H1 (cell line): Measurements from ENCODE around the gene MYCBP2. TPM values are rescaled to one million over a fixed set of nuclear protein-coding genes. Genes with fewer than 3 reads are reported as not detected.
A peak's percentile ranks its signal among the peaks of the same experiment; 100 is the strongest.

Experiments
- CTCF ChIA-PET: fragments of 300-600 bp; sonication (Branson Sonifier 250); formaldehyde crosslinking; loops from one replicate; lab custom pipeline; 2021; ENCODE audit not compliant: partially characterized antibody; lab: Charles Lee
- POLR2A ChIA-PET: fragments of 300-600 bp; sonication (Branson Sonifier 250); formaldehyde crosslinking; loops from one replicate; lab custom pipeline; 2021; ENCODE audit warnings: inconsistent platforms; ENCODE audit not compliant: partially characterized antibody; lab: Charles Lee
- DNase-seq, 2 experiments: peaks; one replicate each; pipeline versions ENCODE4 v3.0.0 to v3.0.0-alpha.2; 2010 to 2022; ENCODE audit warnings: low spot score in 2 of 2, low read depth in 1 of 2, mixed read lengths in 1 of 2
- FAIRE-seq: peaks from 2 replicates; lab custom pipeline; 2011; peaks lifted over from hg19 to GRCh38; lab: Jason Lieb, UNC
- H2AFZ ChIP-seq: 2 replicates; pipeline ENCODE4 v1.8.1; 2012; ENCODE audit warnings: low read length, inconsistent platforms
- H2AK5ac ChIP-seq: 2 replicates; pipeline ENCODE4 v1.6.1; 2013; ENCODE audit warnings: low read depth, low read length
- H2BK120ac ChIP-seq: replicated peaks from 2 replicates; pipeline ENCODE3; 2013; ENCODE audit warnings: low read depth, low read length, inconsistent platforms
- H2BK12ac ChIP-seq: 2 replicates; pipeline ENCODE4 v1.6.1; 2013; ENCODE audit warnings: low read depth, low read length
- H2BK15ac ChIP-seq: 2 replicates; pipeline ENCODE4 v1.6.1; 2013; ENCODE audit warnings: low read length
- H2BK20ac ChIP-seq: 2 replicates; pipeline ENCODE4 v1.6.1; 2013; ENCODE audit warnings: low read length
- H2BK5ac ChIP-seq: 2 replicates; pipeline ENCODE4 v1.6.1; 2013; ENCODE audit warnings: low read depth, low read length
- H3K14ac ChIP-seq: 2 replicates; pipeline ENCODE4 v1.6.1; 2013; ENCODE audit warnings: inconsistent platforms; ENCODE audit not compliant: insufficient read length
- H3K18ac ChIP-seq: 2 replicates; pipeline ENCODE4 v1.6.1; 2013; ENCODE audit warnings: low read length; ENCODE audit errors: extremely low read depth
- H3K23ac ChIP-seq: 2 replicates; pipeline ENCODE4 v1.6.1; 2013; ENCODE audit warnings: inconsistent platforms; ENCODE audit not compliant: insufficient read length
- H3K23me2 ChIP-seq: 2 replicates; pipeline ENCODE4 v1.6.1; 2013; ENCODE audit warnings: low read depth, low read length
- H3K27ac ChIP-seq: 2 replicates; pipeline ENCODE4 v1.6.1; 2011; ENCODE audit warnings: low read depth, low read length, inconsistent platforms
- H3K27me3 ChIP-seq, 4 experiments: replicated peaks in 1 of 4; 1 replicate in 1 of 4; 2 replicates in 3 of 4; pipeline versions ENCODE4 v1.6.1 to v1.8.1; 2011 to 2013; ENCODE audit warnings: low read length in 3 of 4, mild to moderate bottlenecking in 3 of 4, inconsistent platforms in 2 of 4, mixed read lengths in 2 of 4, moderate library complexity in 1 of 4; ENCODE audit not compliant: control insufficient read depth in 3 of 4, insufficient read depth in 3 of 4; ENCODE audit errors: extremely low read depth in 1 of 4
- H3K36me3 ChIP-seq, 4 experiments: 2 replicates each; pipeline versions ENCODE4 v1.6.1 to v1.8.1; 2011 to 2013; ENCODE audit warnings: mild to moderate bottlenecking in 4 of 4, low read length in 3 of 4, moderate library complexity in 2 of 4, control low read depth in 1 of 4, inconsistent platforms in 1 of 4; ENCODE audit not compliant: insufficient read depth in 4 of 4, control insufficient read depth in 2 of 4
- H3K4ac ChIP-seq: replicated peaks from 2 replicates; pipeline ENCODE3; 2013; ENCODE audit warnings: low read length, low read depth, mixed read lengths, inconsistent platforms; ENCODE audit not compliant: insufficient read length
- H3K4me1 ChIP-seq, 4 experiments: replicated peaks in 1 of 4; 1 replicate in 1 of 4; 2 replicates in 3 of 4; pipeline versions ENCODE4 v1.6.1 to v1.8.1; 2011 to 2013; ENCODE audit warnings: low read length in 3 of 4, inconsistent platforms in 2 of 4, mixed read lengths in 1 of 4; ENCODE audit not compliant: insufficient read depth in 4 of 4, control insufficient read depth in 3 of 4
- H3K4me2 ChIP-seq, 2 experiments: 2 replicates each; pipeline versions ENCODE4 v1.6.1 to v1.8.1; 2011 to 2013; ENCODE audit warnings: low read depth in 2 of 2, low read length in 2 of 2, control low read depth in 1 of 2, inconsistent platforms in 1 of 2, mild to moderate bottlenecking in 1 of 2; ENCODE audit not compliant: insufficient read depth in 1 of 2
- H3K4me3 ChIP-seq, 4 experiments: fragments of 200-600, 300-600 bp in 1 of 4; sonication (generic), shearing (Covaris generic), sonication (Bioruptor Twin) in 1 of 4; 2 replicates each; pipeline versions ENCODE4 v1.5.1 to v1.8.1; 2011 to 2016; ENCODE audit warnings: low read length in 4 of 4, low read depth in 3 of 4, control low read depth in 2 of 4, inconsistent platforms in 2 of 4, mild to moderate bottlenecking in 2 of 4, mixed read lengths in 1 of 4, moderate library complexity in 1 of 4; ENCODE audit not compliant: insufficient read depth in 2 of 4; ENCODE audit errors: extremely low read depth in 1 of 4
- H3K56ac ChIP-seq: replicated peaks from 2 replicates; pipeline ENCODE3; 2013; ENCODE audit warnings: low read depth, mild to moderate bottlenecking, mixed read lengths, low read length, inconsistent platforms; ENCODE audit not compliant: insufficient read length
- H3K79me1 ChIP-seq: 2 replicates; pipeline ENCODE4 v1.6.1; 2013; ENCODE audit warnings: low read depth, low read length, control low read depth
- H3K79me2 ChIP-seq, 2 experiments: 2 replicates each; pipeline versions ENCODE4 v1.6.1 to v1.8.1; 2012 to 2013; ENCODE audit warnings: low read length in 2 of 2, mild to moderate bottlenecking in 2 of 2, inconsistent platforms in 1 of 2; ENCODE audit not compliant: insufficient read depth in 2 of 2, control insufficient read depth in 1 of 2
- H3K9ac ChIP-seq, 4 experiments: replicated peaks in 1 of 4; 1 replicate in 1 of 4; 2 replicates in 3 of 4; pipeline versions ENCODE4 v1.6.1 to v1.8.1; 2011 to 2013; ENCODE audit warnings: low read depth in 3 of 4, low read length in 3 of 4, control low read depth in 2 of 4, mild to moderate bottlenecking in 2 of 4, moderate library complexity in 2 of 4, inconsistent platforms in 1 of 4; ENCODE audit errors: extremely low read depth in 1 of 4
- H3K9me3 ChIP-seq, 2 experiments: 2 replicates each; pipeline versions ENCODE4 v1.6.1 to v1.8.1; 2012 to 2013; ENCODE audit warnings: mild to moderate bottlenecking in 2 of 2, moderate library complexity in 2 of 2, control low read depth in 1 of 2, inconsistent platforms in 1 of 2, low read depth in 1 of 2, low read length in 1 of 2, mixed read lengths in 1 of 2; ENCODE audit not compliant: insufficient read depth in 2 of 2
- H4K20me1 ChIP-seq, 2 experiments: replicated peaks in 1 of 2; 2 replicates each; pipeline versions ENCODE3 to v1.8.1; 2011 to 2013; ENCODE audit warnings: inconsistent platforms in 2 of 2, low read length in 2 of 2, mild to moderate bottlenecking in 1 of 2; ENCODE audit not compliant: insufficient read depth in 2 of 2, control insufficient read depth in 1 of 2
- H4K5ac ChIP-seq: 2 replicates; pipeline ENCODE4 v1.6.1; 2013; ENCODE audit warnings: low read length, low read depth, mixed read lengths, inconsistent platforms; ENCODE audit not compliant: insufficient read length
- H4K8ac ChIP-seq: 2 replicates; pipeline ENCODE4 v1.8.0; 2013; ENCODE audit warnings: mild to moderate bottlenecking, moderate library complexity, low read length, inconsistent platforms; ENCODE audit not compliant: insufficient read depth; ENCODE audit errors: extremely low read depth
- H4K91ac ChIP-seq: replicated peaks from 2 replicates; pipeline ENCODE3; 2013; ENCODE audit warnings: low read length, mixed read lengths, inconsistent platforms; ENCODE audit not compliant: insufficient read length
- EP300 ChIP-seq, 2 experiments: IDR thresholded peaks; 1 replicate in 1 of 2; 2 replicates in 1 of 2; pipeline ENCODE4 v1.6.1; 2011 to 2012; ENCODE audit warnings: low read depth in 2 of 2, low read length in 2 of 2, mild to moderate bottlenecking in 2 of 2, borderline replicate concordance in 1 of 2, inconsistent platforms in 1 of 2, moderate library complexity in 1 of 2
- WGBS, 2 experiments: shearing (Covaris generic) in 1 of 2; methylation state at CpG; one replicate each; pipeline versions ENCODE4 v1.1.6 to v1.1.7; 2013 to 2015; ENCODE audit warnings: low lambda C conversion rate in 2 of 2, mixed read lengths in 2 of 2, inconsistent platforms in 1 of 2, low coverage in 1 of 2, missing lambda C conversion rate in 1 of 2; ENCODE audit not compliant: insufficient replicate concordance in 2 of 2, insufficient coverage in 1 of 2, insufficient read length in 1 of 2; ENCODE audit errors: extremely low coverage in 1 of 2, missing lambda C conversion rate in 1 of 2; 5-methylcytosine and 5-hydroxymethylcytosine counted together
- polyA plus RNA-seq, 7 experiments: library from polyadenylated mRNA; depleted of rRNA in 3 of 7; stranded (reverse) in 5 of 7; unstranded in 2 of 7; fragments of >200 nt in 5 of 7; fragments of 200-250 nt in 2 of 7; gene quantifications; 1 replicate in 5 of 7; 2 replicates in 1 of 7; 4 replicates in 1 of 7; pipeline versions ENCODE4 v1.2.1 to v1.2.3, GENCODE V29; 2011 to 2013; ENCODE audit warnings: missing spikeins in 2 of 7, mixed read lengths in 2 of 7
- total RNA-seq: library from RNA; stranded (reverse); fragmentation: NEBNext Ultra II Directional; extraction: Animal tissue kit (Norgen Biotek cat#: 25700); gene quantifications from 2 replicates; pipeline ENCODE4 v1.2.1, GENCODE V29; 2021

The MYCBP2 gene
- total and polyA plus RNA-seq, 2 of the 8 experiments (the other 6 are each of a cell fraction or from before 2014, with no cell fraction given): 19.0 to 52.1 TPM

DNA sequence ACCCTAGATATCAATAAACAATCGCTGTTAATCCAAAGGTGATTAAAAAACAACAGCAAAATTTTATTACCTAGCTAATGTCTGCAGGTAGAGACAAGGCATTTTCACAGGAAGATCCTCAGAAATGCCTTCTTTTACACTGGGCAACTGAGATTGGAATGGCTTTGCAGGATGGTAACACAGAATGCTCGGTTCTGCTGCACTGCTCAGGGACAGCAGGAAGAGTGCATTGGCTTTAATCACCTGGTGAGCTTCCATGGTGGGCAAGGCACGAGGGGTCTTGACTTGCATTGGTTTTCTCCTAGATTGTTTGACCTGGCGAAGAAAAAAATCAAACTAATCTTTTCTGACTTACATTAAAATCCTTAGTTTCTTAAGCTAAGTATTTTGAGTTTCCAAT, 231.6 kb downstream of the MYCBP2 start:
- Histone ChIP-seq H4K20me1 (no peaks in the 10 kb centered on the region), H3K79me2 (no peaks in the 10 kb centered on the region), H3K18ac (no peak overlapping the region), H3K27ac (no peak overlapping the region), H2BK20ac (no peak overlapping the region), H3K27me3 (no peaks in the 10 kb centered on the region), H3K4ac (no peak overlapping the region), H3K4me3 (no peak overlapping the region), H3K9me3 (no peaks in the 10 kb centered on the region), H3K9ac (no peak overlapping the region), H2AFZ (no peak overlapping the region), H3K56ac (no peak overlapping the region), H3K14ac (no peak overlapping the region), H3K23ac (no peak overlapping the region), H4K91ac (no peak overlapping the region), H2BK5ac (no peak overlapping the region), H3K23me2 (no peaks in the 10 kb centered on the region), H3K79me1 (no peaks in the 10 kb centered on the region), H2AK5ac (no peak overlapping the region), H2BK15ac (no peak overlapping the region), H2BK12ac (no peak overlapping the region), H4K5ac (no peak overlapping the region), H3K4me2 (peak overlapping the region in 1 of 2 experiments; percentile 22; a peak in 1 of 4 replicates), H2BK120ac (no peak overlapping the region), H4K8ac (no peak overlapping the region), H3K4me1 (peaks cover 0 to 2% (median 1%) of the 10 kb centered on the region in 4 experiments; a peak in 3 of 7 replicates), H3K36me3 (peaks cover 0 to 7% (median 3%) of the 10 kb centered on the region in 4 experiments; a peak in 4 of 8 replicates)
- FAIRE-seq: peak; percentile 36
- CTCF ChIA-PET: no interaction called here
- POLR2A ChIA-PET: no interaction called here
- 81% methylated on average over 4 of the region's 4 CpGs; no CpG with 5 or more reads in 1 of the 2 experiments for WGBS, 2 experiments
- no peak for DNase-seq
- no peak for TF ChIP-seq EP300 (IDR thresholded peaks at IDR 0.05; ENCODE audit: borderline replicate concordance in 1 of 2, low read depth in 2 of 2, low read length in 2 of 2)
